Activated B cell treated with CpG ODN at 0.5 μM for 24 hours (primary cell): ENCODE measurements around the gene LHX5. TPM values are rescaled to one million over a fixed set of nuclear protein-coding genes. Genes with fewer than 3 reads are reported as not detected.

ENCODE experiments used
- ATAC-seq: fragments of 200-7000 bp; cut with Tn5 transposase; one replicate; pipeline ENCODE4 v1.10.0; 2021; ENCODE audit warnings: low read depth, mild to moderate bottlenecking, moderate library complexity
- CTCF ChIA-PET: fragments of 350-600 bp; sonication (Branson Sonifier 250); formaldehyde crosslinking; loops from one replicate; lab custom pipeline; 2021; ENCODE audit warnings: antibody characterized with exemption; lab: Charles Lee
- POLR2A ChIA-PET: fragments of 350-600 bp; sonication (Branson Sonifier 250); formaldehyde crosslinking; loops from one replicate; lab custom pipeline; 2021; ENCODE audit warnings: antibody characterized with exemption; lab: Charles Lee
- DNase-seq: peaks from one replicate; pipeline ENCODE4 v3.0.0; 2022
- H3K27ac Mint-ChIP-seq: one replicate; pipeline ENCODE4 v1.8.0; 2020; ENCODE audit warnings: mixed read lengths
- H3K27me3 Mint-ChIP-seq: one replicate; pipeline ENCODE4 v1.8.0; 2021; ENCODE audit warnings: mixed read lengths
- H3K36me3 Mint-ChIP-seq: one replicate; pipeline ENCODE4 v1.8.0; 2021; ENCODE audit warnings: low read depth, mixed read lengths
- H3K4me1 Mint-ChIP-seq: one replicate; pipeline ENCODE4 v1.8.0; 2021; ENCODE audit warnings: mixed read lengths
- H3K4me3 Mint-ChIP-seq: one replicate; pipeline ENCODE4 v1.8.0; 2020; ENCODE audit warnings: mild to moderate bottlenecking, mixed read lengths
- H3K9me3 Mint-ChIP-seq: one replicate; pipeline ENCODE4 v1.8.0; 2020; ENCODE audit warnings: mixed read lengths
- intact Hi-C: fragments of 100-400 bp; cut with micrococcal nuclease; formaldehyde crosslinking; loops from one replicate; pipeline ENCODE4 v1.15.1; 2024
- total RNA-seq: library from RNA; stranded (reverse); gene quantifications from 2 replicates; pipeline ENCODE4 v1.2.3, GENCODE V29; 2022
- TF ChIP-seq, protein P1 (sequence below): fragments of 200-600 bp; IDR thresholded peaks from one replicate; pipeline ENCODE4 v1.8.0; 2022; ENCODE audit warnings: antibody characterized with exemption, mild to moderate bottlenecking

The LHX5 gene
- total RNA-seq, 1 donor from 2014 or later = not detected

GRCh38 chr12:113464852-113465719 is 6.6 kb downstream of the LHX5 start:
- intact Hi-C loops = no loop called here
- Mint-ChIP-seq H3K4me3 (no peak overlapping the region), H3K4me1 (peaks cover 27% of the 10 kb centered on the region), H3K36me3 (no peaks in the 10 kb centered on the region), H3K27me3 (peaks cover 67% of the 10 kb centered on the region), H3K27ac (no peak overlapping the region), H3K9me3 (no peaks in the 10 kb centered on the region)
- CTCF ChIA-PET = no interaction called here
- DNase-seq = no peak
- ATAC-seq = no peak
- TF ChIP-seq, protein P1, sequence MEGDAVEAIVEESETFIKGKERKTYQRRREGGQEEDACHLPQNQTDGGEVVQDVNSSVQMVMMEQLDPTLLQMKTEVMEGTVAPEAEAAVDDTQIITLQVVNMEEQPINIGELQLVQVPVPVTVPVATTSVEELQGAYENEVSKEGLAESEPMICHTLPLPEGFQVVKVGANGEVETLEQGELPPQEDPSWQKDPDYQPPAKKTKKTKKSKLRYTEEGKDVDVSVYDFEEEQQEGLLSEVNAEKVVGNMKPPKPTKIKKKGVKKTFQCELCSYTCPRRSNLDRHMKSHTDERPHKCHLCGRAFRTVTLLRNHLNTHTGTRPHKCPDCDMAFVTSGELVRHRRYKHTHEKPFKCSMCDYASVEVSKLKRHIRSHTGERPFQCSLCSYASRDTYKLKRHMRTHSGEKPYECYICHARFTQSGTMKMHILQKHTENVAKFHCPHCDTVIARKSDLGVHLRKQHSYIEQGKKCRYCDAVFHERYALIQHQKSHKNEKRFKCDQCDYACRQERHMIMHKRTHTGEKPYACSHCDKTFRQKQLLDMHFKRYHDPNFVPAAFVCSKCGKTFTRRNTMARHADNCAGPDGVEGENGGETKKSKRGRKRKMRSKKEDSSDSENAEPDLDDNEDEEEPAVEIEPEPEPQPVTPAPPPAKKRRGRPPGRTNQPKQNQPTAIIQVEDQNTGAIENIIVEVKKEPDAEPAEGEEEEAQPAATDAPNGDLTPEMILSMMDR = no peak
- POLR2A ChIA-PET = no interaction called here

DNA sequence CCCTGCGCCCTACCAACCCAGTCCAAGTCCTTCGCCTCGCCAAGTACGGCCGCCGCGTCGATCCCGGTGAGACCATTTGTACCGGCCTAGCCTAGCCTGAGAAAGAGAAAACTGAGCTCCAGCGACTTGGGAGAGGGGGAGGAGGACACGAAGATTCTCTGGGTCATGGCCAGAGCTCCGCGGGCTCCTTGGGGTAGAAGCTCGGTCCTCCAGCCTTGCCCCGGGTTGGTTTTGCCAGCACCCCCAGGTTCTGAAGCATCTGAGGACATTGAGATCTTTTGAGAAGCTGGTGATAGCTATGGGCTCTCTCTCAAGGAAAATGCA is 7.3 kb downstream of the LHX5 start:
- DNase-seq = no peak
- intact Hi-C loops = no loop called here
- no peak for ATAC-seq
- H3K36me3 Mint-ChIP-seq = no peaks in the 10 kb centered on the region
- H3K9me3 Mint-ChIP-seq = no peaks in the 10 kb centered on the region
- POLR2A ChIA-PET = no interaction called here
- H3K27me3 Mint-ChIP-seq = peaks cover 68% of the 10 kb centered on the region
- CTCF ChIA-PET = no interaction called here
- TF ChIP-seq, protein P1 = no peak
- H3K27ac Mint-ChIP-seq = no peak overlapping the region
- no peak overlapping the region for H3K4me3 Mint-ChIP-seq
- peaks cover 27% of the 10 kb centered on the region for H3K4me1 Mint-ChIP-seq

GRCh38 chr12:113463746-113464451 is 7.8 kb downstream of the LHX5 start:
- Mint-ChIP-seq H3K36me3 (no peaks in the 10 kb centered on the region), H3K27ac (no peak overlapping the region), H3K9me3 (no peaks in the 10 kb centered on the region), H3K27me3 (peaks cover 68% of the 10 kb centered on the region), H3K4me1 (peaks cover 27% of the 10 kb centered on the region), H3K4me3 (peak overlapping the region; percentile 17)
- intact Hi-C loops = no loop called here
- DNase-seq (no peak), ATAC-seq (no peak)
- CTCF ChIA-PET = no interaction called here
- POLR2A ChIA-PET = no interaction called here
- TF ChIP-seq, protein P1 = no peak

DNA sequence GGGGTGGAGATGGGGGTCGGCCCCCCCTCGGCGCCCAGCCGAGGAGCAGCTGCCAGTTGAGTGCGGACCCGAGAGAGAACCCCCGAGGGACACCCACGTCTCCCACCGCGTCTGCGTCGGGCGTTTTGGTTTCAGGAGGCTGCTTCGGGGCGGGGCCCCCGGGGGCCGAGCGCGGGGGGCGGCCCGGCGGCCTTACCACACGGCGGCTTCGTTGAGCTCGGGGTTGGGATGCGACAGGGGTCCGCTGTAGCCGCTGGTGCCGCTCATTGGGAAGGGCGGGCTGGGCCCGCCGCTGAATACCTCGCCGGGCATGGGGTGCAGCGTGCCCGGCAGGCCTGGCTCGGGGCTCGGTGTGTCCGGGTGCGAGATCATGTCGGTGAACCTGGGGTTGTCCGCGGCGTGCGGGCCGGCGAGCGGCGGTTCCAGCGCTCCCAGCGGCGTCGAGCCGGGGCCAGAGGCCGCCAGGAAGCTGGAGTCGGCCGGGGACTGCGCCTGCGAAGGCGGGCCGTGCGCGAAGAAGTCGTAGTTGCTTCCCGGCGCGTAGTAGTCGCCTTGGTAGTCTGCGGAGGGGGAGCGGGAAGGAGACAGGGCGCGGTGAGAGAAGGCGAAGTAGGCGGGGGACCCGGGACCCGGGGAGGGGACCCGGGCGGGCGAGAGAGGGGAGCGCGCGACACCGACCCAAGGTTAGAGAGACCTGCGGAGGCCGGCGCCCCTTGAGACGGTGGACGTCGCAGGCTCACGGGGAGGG is 8.5 kb downstream of the LHX5 start:
- ChIA-PET POLR2A (no interaction called here), CTCF (interaction anchor here (1.0 to 1.3 kb wide), 2 partner anchors 266 to 1045 kb away, joined by 4 read pairs; no protein-coding TSS in a partner anchor)
- no peak for DNase-seq
- intact Hi-C loops = loop anchor here (1.0 kb wide), 1 partner anchor 449 kb away; no protein-coding TSS in a partner anchor
- Mint-ChIP-seq H3K4me1 (peaks cover 24% of the 10 kb centered on the region), H3K36me3 (no peaks in the 10 kb centered on the region), H3K27ac (peak overlapping the region; percentile 46), H3K27me3 (peaks cover 70% of the 10 kb centered on the region), H3K9me3 (no peaks in the 10 kb centered on the region), H3K4me3 (peak overlapping the region; percentile 17)
- ATAC-seq = no peak
- TF ChIP-seq, protein P1 = no peak
